HG02885 (cell line): ENCODE measurements around the gene PPM1G.

Source experiments
- ATAC-seq: cut with Tn5 transposase; IDR thresholded peaks from one replicate; pipeline ENCODE4 v1.9.1; 2021; ENCODE audit warnings: mild to moderate bottlenecking; ENCODE audit not compliant: unreplicated experiment, poor library complexity

Gene PPM1G

DNA sequence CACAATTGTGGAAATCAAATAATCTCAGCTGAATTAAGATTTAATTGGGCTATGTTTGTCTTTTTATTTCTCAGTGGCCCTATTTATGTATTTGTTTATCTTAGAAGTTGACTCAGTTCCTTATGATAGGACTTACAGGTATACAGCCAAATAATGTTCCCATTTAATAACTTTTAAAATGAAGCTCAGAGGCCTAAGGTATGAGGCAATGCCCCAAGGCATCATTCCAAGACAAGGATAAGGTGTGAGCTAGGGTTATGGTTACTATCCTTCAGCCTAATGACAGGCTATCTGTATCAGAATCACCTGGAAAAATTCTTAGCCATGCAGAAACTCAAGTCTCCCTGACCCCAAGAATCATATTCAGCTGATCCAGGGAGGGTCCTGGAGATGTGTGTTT, 11.6 kb upstream of the PPM1G start:
- no peak for ATAC-seq

GRCh38 chr2:27416151-27416550, 6.8 kb upstream of the PPM1G start:
- ATAC-seq: no peak

DNA sequence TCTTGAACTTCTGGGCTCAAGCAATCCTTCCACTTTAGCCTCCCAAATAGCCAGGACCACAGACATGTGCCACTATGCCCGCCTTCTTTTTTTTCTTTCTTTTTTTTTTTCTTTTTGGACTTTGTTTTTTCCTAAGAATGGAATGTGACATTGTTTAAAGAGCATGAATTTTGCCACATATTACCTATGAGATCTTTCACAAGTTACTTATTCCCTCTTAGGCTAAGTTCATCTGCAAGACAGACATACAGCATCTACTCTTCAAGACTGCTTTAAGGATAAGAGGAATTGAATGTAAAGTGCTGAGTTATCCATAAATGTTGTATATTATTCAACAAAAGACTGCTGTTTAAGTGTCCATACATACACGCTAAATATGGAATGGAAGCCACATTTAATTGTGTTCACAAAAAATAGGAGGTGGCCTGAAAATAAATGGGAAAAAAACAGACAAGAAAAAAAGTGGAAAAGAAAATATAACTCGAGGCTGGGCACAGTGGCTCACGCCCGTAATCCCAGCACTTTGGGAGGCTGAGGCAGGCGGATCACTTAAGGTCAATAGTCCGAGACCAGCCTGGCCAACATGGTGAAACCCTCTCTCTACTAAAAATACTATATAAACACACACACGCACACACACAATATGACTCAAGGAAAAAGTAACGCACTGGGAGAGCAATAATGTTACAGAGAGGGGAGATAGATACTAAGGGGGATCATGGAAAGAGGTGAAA, 3.2 kb upstream of the PPM1G start:
- ATAC-seq: no peak

DNA sequence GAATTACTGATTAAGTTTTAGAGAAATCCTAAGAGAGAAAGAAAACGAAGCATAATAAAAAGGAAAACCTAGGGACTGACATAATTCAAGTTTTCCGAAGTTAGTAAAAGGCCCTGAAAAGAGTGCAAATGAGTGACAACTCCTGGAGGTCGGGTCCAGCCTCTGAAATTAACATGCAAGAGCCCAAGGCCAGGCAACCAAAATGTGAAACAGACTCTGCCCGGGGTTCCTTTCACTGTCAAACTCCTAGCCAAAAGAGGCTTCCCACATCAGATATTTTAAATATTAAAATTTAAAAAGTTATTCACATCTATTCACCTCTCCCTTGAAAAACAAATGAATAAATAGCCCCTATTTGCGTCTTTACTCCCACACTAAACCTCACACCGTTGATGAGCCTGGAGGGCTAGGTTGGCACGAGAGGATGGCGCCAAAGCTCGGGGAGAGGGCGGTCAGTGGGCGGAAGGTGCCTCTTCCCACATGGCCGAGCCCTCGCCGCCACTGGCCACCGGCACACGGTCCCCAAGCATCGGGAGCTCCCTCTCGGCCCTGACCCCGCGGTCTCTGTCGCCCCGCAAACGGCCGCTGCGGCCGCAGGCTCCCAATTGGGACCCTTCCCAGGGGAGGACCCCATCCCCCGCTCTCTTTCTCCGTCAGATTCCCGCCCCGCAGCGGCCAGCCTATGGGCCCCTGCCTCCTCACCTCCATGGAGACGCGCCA, 630 bp downstream of the PPM1G start:
- peak; percentile 25 for ATAC-seq

GRCh38 chr2:27407798-27408491, 1.4 kb downstream of the PPM1G start:
- ATAC-seq: no peak

- no peak for ATAC-seq
Measured at GRCh38 chr2:27400348-27401135, 8.8 kb downstream of the PPM1G start.

GRCh38 chr2:27398962-27399361, 10.4 kb downstream of the PPM1G start:
- ATAC-seq: no peak

- no peak for ATAC-seq
Measured at GRCh38 chr2:27393225-27393624, 16.2 kb downstream of the PPM1G start.

GRCh38 chr2:27390822-27391679, 18.3 kb downstream of the PPM1G start:
- no peak for ATAC-seq

DNA sequence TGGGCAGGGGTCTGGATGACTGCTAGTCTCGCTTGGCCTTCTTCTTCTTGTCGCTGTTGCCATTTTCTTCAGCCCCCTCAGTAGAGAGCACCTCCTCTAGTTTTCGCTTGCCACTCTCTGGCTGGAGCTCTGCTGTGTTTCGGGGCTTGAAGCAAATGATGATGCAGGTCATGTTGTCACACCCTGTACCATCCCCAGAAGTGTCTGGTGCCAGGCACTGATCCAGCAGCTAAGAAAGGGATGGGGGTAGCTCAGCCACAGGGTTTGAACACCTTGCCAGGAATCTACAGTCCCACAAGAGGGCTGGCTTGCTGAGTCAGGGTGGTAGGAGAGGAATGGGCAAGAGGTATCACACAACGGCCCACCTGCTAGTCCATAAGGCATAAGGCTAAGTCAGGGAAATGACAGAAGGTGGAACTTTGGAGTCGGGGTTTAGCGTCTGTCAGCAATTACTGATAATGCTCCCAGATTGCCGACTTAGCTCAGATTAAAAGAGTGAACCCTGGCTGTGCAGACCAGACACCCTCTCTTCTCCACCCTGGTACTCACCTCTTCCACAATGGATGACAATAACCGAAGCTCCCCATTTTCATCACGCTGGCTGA, 27.7 kb downstream of the PPM1G start:
- ATAC-seq: no peak

DNA sequence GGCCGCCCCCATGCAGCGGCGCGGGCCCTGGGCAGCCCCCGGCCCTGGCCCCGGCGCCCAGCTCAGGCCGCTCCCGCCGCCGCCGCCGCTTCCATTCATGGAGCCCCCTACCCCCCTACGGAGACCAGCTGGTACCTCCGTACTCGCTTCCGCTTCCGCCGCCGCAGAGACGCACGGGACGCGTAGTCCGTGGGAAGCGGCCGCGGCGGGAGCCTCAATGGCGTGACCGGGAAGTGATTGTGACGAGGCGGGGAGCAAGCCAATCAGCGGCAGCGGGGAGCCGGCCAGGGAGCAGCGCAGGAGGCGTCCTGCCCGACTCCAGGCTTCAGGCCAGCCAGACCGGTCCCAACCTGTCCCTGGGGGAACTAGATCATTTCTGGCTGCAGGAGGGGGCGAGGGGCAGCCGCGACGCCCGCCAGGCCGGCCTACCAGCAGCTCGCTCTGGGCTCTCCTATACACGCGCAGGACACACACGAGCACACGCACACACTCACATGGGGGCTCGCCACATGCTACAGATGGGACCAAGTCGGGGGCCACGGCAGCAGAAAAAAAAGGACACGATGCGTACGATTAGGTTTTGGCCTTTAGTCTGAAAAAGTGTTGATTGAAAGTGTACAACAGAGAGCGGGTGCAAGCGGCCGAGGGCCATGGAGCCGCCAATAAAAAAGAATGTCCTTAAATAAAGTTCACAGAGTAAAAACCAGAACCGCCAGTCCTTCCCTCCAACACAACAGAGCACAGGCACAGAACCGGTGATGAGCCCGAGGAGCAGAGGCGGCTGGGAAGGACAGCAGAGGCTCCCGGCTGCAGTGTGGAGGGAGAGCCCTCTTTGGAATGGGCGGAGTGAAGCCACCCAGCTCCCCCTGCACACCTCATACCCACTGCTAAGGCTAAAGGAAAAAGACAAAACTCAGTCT, 28.5 kb downstream of the PPM1G start, which contains the start of gene ZNF513:
Gene ZNF513, minus strand, starts transcription at position 109 of the 920 bp plus-strand sequence. CDS start 208 bp downstream, outside the sequence.
- ATAC-seq: peak; percentile 92

GRCh38 chr2:27379836-27380625, 29.4 kb downstream of the PPM1G start:
- peak; percentile 40 for ATAC-seq

DNA sequence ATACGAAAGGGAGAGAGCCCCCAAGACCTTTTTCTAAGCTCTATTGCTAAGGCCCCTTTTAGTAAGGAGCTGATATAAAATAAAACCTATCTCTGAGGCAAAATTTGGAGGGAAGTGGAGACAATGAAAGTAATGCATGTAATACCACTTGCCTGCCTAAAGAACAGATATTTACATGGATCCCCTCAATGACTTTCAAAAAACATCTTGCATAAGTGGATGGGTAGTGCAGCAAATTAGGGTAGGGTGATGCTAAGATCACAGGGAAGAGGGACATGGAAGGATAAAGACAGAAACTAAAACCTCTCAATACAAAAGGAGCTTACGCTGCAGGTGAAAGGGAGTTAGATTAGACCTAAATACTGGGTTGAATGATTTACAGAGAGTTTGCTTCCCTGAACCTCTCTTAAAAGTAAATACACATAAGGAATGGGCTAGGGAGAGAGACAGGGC, 30.0 kb downstream of the PPM1G start:
- ATAC-seq: no peak

- no peak for ATAC-seq
Measured at GRCh38 chr2:27378809-27379290, 30.5 kb downstream of the PPM1G start.

DNA sequence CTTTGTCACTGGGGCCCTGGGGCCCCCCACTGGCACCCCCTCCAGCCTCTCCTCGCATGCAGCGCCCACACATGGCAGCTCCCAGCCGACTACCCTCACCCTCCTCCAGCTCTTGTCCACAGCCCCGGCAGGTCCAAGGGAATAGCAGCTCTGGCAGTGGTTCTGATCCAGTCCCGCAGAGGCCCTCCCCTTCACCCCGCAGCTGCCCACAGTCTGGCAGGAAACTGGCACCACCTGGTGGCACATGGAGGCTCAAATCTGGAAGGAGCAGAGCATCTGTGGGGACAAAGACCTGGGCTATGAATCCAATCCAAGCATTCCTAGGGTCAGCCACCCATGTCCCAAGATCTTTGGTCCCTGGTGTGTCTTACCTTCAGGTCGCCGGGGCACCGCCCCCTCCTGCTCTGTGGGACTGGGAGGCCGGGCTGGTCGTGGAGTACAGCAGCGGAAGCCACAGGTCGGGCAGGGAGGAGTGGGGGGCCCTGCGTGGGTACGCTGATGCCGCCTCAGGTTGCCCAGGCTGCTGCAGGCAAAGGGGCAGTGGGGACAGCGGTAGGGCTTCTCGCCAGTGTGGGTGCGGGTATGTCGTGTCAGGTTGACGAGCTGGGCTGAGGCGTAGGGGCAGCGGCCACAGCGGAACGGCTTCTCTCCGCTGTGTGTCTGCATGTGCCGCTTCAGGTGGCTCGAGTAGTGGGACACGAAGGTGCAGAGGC, 31.1 kb downstream of the PPM1G start:
- ATAC-seq: no peak

DNA sequence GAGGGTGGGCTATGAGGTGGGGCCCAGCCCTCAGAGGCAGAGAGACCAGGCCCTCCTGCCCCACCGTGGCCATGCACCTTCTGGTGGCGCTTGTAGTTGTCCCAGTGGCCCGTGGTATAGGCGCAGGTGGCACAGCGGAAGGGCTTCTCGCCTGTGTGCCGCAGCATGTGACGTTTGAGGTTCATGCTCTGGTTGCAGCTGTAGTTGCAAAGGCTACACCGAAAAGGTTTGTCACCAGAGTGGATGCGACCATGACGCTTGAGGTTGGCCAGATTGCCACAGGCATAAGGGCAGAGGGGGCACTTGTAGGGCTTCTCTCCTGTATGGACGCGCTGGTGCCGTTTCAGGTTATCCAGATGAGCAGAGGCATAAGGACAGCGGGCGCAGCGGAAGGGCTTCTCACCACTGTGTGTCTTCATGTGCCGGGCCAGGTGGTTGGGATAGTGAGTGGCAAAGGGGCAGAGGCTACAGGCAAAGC, 31.7 kb downstream of the PPM1G start:
- no peak for ATAC-seq
